Stimulated activated CD4-positive, alpha-beta T cell treated with anti-CD3 and anti-CD28 coated beads, Interleukin-12 subunit alpha, Interleukin-12 subunit beta, amount 100 ng/mL, for 4 hours (primary cell): ENCODE data around the gene SETD2.
"Not testable (repeated sequence)": the region's sequence is repeated elsewhere in the genome, so short reads cannot be mapped to it uniquely, and the experiment has no call there.

Source experiments
- DNase-seq: peaks from one replicate; pipeline ENCODE4 v3.0.0-alpha.2; 2020

The SETD2 gene

GRCh38 chr3:47164007-47164881 lies at the start of gene SETD2:
Gene SETD2, minus strand, starts transcription at chr3:47164113. Its CDS starts 189 bp downstream, at chr3:47163924.
- DNase-seq = peak; percentile 79

- DNase-seq = no peak
Observed at GRCh38 chr3:47210863-47211405, 47.0 kb upstream of the SETD2 start.

- DNase-seq = not testable (repeated sequence)
Observed at GRCh38 chr3:47206022-47206421, 42.1 kb upstream of the SETD2 start.

- DNase-seq = no peak
Observed at GRCh38 chr3:47204875-47205274, 41.0 kb upstream of the SETD2 start.

GRCh38 chr3:47202542-47202941 lies 38.6 kb upstream of the SETD2 start:
- no peak for DNase-seq

GRCh38 chr3:47197287-47197686 lies 33.4 kb upstream of the SETD2 start:
- no peak for DNase-seq

GRCh38 chr3:47194994-47195393 lies 31.1 kb upstream of the SETD2 start:
- DNase-seq = no peak

GRCh38 chr3:47193871-47194859 lies 30.3 kb upstream of the SETD2 start:
- no peak for DNase-seq

GRCh38 chr3:47186285-47186684 lies 22.4 kb upstream of the SETD2 start:
- DNase-seq = no peak

- DNase-seq = not testable (repeated sequence)
Observed at GRCh38 chr3:47181685-47182084, 17.8 kb upstream of the SETD2 start.

GRCh38 chr3:47180011-47180410 lies 16.1 kb upstream of the SETD2 start:
- DNase-seq = not testable (repeated sequence)

GRCh38 chr3:47176582-47176981 lies 12.7 kb upstream of the SETD2 start:
- no peak for DNase-seq

- peak; percentile 56 for DNase-seq
Observed at GRCh38 chr3:47163169-47164006, 525 bp downstream of the SETD2 start.

- DNase-seq = no peak
Observed at GRCh38 chr3:47162697-47163168, 1.2 kb downstream of the SETD2 start.

- DNase-seq = no peak
Observed at GRCh38 chr3:47161983-47162696, 1.8 kb downstream of the SETD2 start.

- no peak for DNase-seq
Observed at GRCh38 chr3:47159820-47160219, 4.1 kb downstream of the SETD2 start.

GRCh38 chr3:47158208-47158607 lies 5.7 kb downstream of the SETD2 start:
- no peak for DNase-seq

- no peak for DNase-seq
Observed at GRCh38 chr3:47156396-47156795, 7.5 kb downstream of the SETD2 start.

- no peak for DNase-seq
Observed at GRCh38 chr3:47152578-47152977, 11.3 kb downstream of the SETD2 start.

GRCh38 chr3:47151836-47152235 lies 12.1 kb downstream of the SETD2 start:
- no peak for DNase-seq

- no peak for DNase-seq
Observed at GRCh38 chr3:47149339-47149933, 14.5 kb downstream of the SETD2 start.
